Keratinocyte (primary cell): ENCODE data around the gene UNC79. TPM values are rescaled to one million over a fixed set of nuclear protein-coding genes. Genes with fewer than 3 reads are reported as not detected.

ENCODE experiments used
- DNase-seq: peaks from one replicate; pipeline ENCODE4 v3.0.0-alpha.2; 2011; ENCODE audit warnings: low read depth, missing footprints, low spot score
- FAIRE-seq: peaks from 2 replicates; lab custom pipeline; 2011; peaks lifted over from hg19 to GRCh38; lab: Jason Lieb, UNC
- H2AFZ ChIP-seq: 2 replicates; pipeline ENCODE4 v1.6.0; 2012; ENCODE audit warnings: low read length, control low read depth, inconsistent platforms; ENCODE audit not compliant: control insufficient read depth
- H3K27ac ChIP-seq: 2 replicates; pipeline ENCODE4 v1.5.1; 2011; ENCODE audit warnings: low read length; ENCODE audit not compliant: control insufficient read depth, insufficient read depth
- H3K27me3 ChIP-seq: 3 replicates; pipeline ENCODE4 v1.6.0; 2011; ENCODE audit warnings: low read length; ENCODE audit not compliant: control insufficient read depth, insufficient read depth; ENCODE audit errors: extremely low read depth
- H3K36me3 ChIP-seq, 2 experiments: 2 replicates in 1 of 2; 3 replicates in 1 of 2; pipeline ENCODE4 v1.5.1; 2011; ENCODE audit warnings: low read length in 2 of 2, mild to moderate bottlenecking in 1 of 2; ENCODE audit not compliant: control insufficient read depth in 2 of 2, insufficient read depth in 2 of 2; ENCODE audit errors: extremely low read depth in 1 of 2
- H3K4me1 ChIP-seq: 3 replicates; pipeline ENCODE4 v1.5.1; 2011; ENCODE audit warnings: low read length; ENCODE audit not compliant: control insufficient read depth, insufficient read depth; ENCODE audit errors: extremely low read depth
- H3K4me2 ChIP-seq: 3 replicates; pipeline ENCODE4 v1.6.0; 2011; ENCODE audit warnings: low read depth, low read length; ENCODE audit not compliant: control insufficient read depth, insufficient read depth; ENCODE audit errors: extremely low read depth
- H3K4me3 ChIP-seq, 3 experiments: fragments of 200-600 bp in 1 of 3; sonication (generic) in 1 of 3; 2 replicates in 2 of 3; 3 replicates in 1 of 3; pipeline ENCODE4 v1.5.1; 2011 to 2016; ENCODE audit warnings: low read length in 3 of 3, mild to moderate bottlenecking in 3 of 3, control low read depth in 2 of 3, inconsistent platforms in 1 of 3, low read depth in 1 of 3, mixed read lengths in 1 of 3, mixed run types in 1 of 3, moderate library complexity in 1 of 3; ENCODE audit not compliant: control insufficient read depth in 2 of 3, insufficient read depth in 2 of 3; ENCODE audit errors: extremely low read depth in 1 of 3
- H3K79me2 ChIP-seq: 2 replicates; pipeline ENCODE4 v1.6.0; 2012; ENCODE audit warnings: low read length; ENCODE audit not compliant: control insufficient read depth, insufficient read depth
- H3K9ac ChIP-seq: 3 replicates; pipeline ENCODE4 v1.6.0; 2011; ENCODE audit warnings: low read length; ENCODE audit not compliant: control insufficient read depth, insufficient read depth; ENCODE audit errors: extremely low read depth
- H3K9me1 ChIP-seq: 3 replicates; pipeline ENCODE4 v1.6.0; 2011; ENCODE audit warnings: low read length; ENCODE audit not compliant: control insufficient read depth, insufficient read depth; ENCODE audit errors: extremely low read depth
- H3K9me3 ChIP-seq: 2 replicates; pipeline ENCODE4 v1.5.1; 2012; ENCODE audit warnings: low read depth, low read length; ENCODE audit not compliant: control insufficient read depth
- H4K20me1 ChIP-seq: 3 replicates; pipeline ENCODE4 v1.6.0; 2011; ENCODE audit warnings: low read length; ENCODE audit not compliant: control insufficient read depth, insufficient read depth; ENCODE audit errors: extremely low read depth
- EZH2 ChIP-seq: IDR thresholded peaks from one replicate; pipeline ENCODE4 v1.6.1; 2012; ENCODE audit warnings: inconsistent platforms, mild to moderate bottlenecking, low read length, moderate library complexity
- dilution Hi-C: fragments of 300-500 bp; cut with MboI; formaldehyde crosslinking; loops from one replicate; pipeline ENCODE4 v1.7.0; 2020; ENCODE audit warnings: low sequenced_read_pairs; ENCODE audit not compliant: extremely low pct_ligation_motif_present
- polyA plus RNA-seq, 5 experiments: library from polyadenylated mRNA; depleted of rRNA in 3 of 5; stranded (reverse) in 3 of 5; stranded (forward) in 1 of 5; unstranded in 1 of 5; fragments of >200 nt; gene quantifications; 1 replicate in 1 of 5; 2 replicates in 3 of 5; 3 replicates in 1 of 5; pipeline versions ENCODE4 v1.2.1 to v1.2.3, GENCODE V29; 2011 to 2012; ENCODE audit warnings: missing spikeins in 2 of 5, low read depth in 1 of 5, low replicate concordance in 1 of 5
- TF ChIP-seq, protein P1 (sequence below), 3 experiments: IDR thresholded peaks in 1 of 3; conservative IDR thresholded peaks in 1 of 3; optimal IDR thresholded peaks in 1 of 3; 2 replicates in 2 of 3; 3 replicates in 1 of 3; pipeline versions ENCODE3 to v1.5.1; 2011; ENCODE audit warnings: low read length in 3 of 3, mild to moderate bottlenecking in 3 of 3, moderate library complexity in 2 of 3, control low read depth in 1 of 3, inconsistent platforms in 1 of 3; ENCODE audit not compliant: insufficient read depth in 2 of 3; ENCODE audit errors: extremely low read depth in 1 of 3

Gene UNC79
- polyA plus RNA-seq, 1 donor (not counting 4 experiments of a cell fraction or from before 2014, with no cell fraction given) = 0.01 TPM

GRCh38 chr14:93716002-93716745 is 285.4 kb downstream of the UNC79 start:
- dilution Hi-C loops = no loop called here

GRCh38 chr14:93716746-93717667 is 286.3 kb downstream of the UNC79 start:
- no peak for TF ChIP-seq EZH2
- TF ChIP-seq, protein P1, sequence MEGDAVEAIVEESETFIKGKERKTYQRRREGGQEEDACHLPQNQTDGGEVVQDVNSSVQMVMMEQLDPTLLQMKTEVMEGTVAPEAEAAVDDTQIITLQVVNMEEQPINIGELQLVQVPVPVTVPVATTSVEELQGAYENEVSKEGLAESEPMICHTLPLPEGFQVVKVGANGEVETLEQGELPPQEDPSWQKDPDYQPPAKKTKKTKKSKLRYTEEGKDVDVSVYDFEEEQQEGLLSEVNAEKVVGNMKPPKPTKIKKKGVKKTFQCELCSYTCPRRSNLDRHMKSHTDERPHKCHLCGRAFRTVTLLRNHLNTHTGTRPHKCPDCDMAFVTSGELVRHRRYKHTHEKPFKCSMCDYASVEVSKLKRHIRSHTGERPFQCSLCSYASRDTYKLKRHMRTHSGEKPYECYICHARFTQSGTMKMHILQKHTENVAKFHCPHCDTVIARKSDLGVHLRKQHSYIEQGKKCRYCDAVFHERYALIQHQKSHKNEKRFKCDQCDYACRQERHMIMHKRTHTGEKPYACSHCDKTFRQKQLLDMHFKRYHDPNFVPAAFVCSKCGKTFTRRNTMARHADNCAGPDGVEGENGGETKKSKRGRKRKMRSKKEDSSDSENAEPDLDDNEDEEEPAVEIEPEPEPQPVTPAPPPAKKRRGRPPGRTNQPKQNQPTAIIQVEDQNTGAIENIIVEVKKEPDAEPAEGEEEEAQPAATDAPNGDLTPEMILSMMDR (optimal IDR thresholded peaks at IDR 0.05 in 1 of 3, IDR thresholded peaks at IDR 0.05 in 1 of 3, conservative IDR thresholded peaks at IDR 0.05 in 1 of 3; ENCODE audit: extremely low read depth in 1 of 3, insufficient read depth in 2 of 3, low read length in 3 of 3) = no peak
- H2AFZ ChIP-seq = no peak overlapping the region
- H3K27me3 ChIP-seq = no peaks in the 10 kb centered on the region
- FAIRE-seq = no peak
- no peaks in the 10 kb centered on the region for H3K4me1 ChIP-seq
- no peak for DNase-seq
- no peaks in the 10 kb centered on the region for H4K20me1 ChIP-seq
- dilution Hi-C loops = no loop called here
- no peak overlapping the region for H3K4me2 ChIP-seq
- no peaks in the 10 kb centered on the region for H3K36me3 ChIP-seq
- H3K27ac ChIP-seq = no peak overlapping the region
- H3K9me1 ChIP-seq = no peaks in the 10 kb centered on the region
- no peak overlapping the region for H3K9ac ChIP-seq
- H3K79me2 ChIP-seq = no peaks in the 10 kb centered on the region
- no peaks in the 10 kb centered on the region for H3K9me3 ChIP-seq
- H3K4me3 ChIP-seq = no peak overlapping the region

More at GRCh38 chr14:93716002-93716745, 285.4 kb downstream of the UNC79 start:
- Histone ChIP-seq H3K9me1 (no peaks in the 10 kb centered on the region), H4K20me1 (no peaks in the 10 kb centered on the region), H3K9ac (no peak overlapping the region), H3K27me3 (no peaks in the 10 kb centered on the region), H3K36me3 (no peaks in the 10 kb centered on the region), H3K4me3 (no peak overlapping the region), H3K4me1 (no peaks in the 10 kb centered on the region), H3K4me2 (no peak overlapping the region), H3K27ac (no peak overlapping the region), H3K79me2 (no peaks in the 10 kb centered on the region), H3K9me3 (no peaks in the 10 kb centered on the region), H2AFZ (no peak overlapping the region)
- TF ChIP-seq, protein P1 (optimal IDR thresholded peaks at IDR 0.05 in 1 of 3, IDR thresholded peaks at IDR 0.05 in 1 of 3, conservative IDR thresholded peaks at IDR 0.05 in 1 of 3; ENCODE audit: extremely low read depth in 1 of 3, insufficient read depth in 2 of 3, low read length in 3 of 3) = no peak
- TF ChIP-seq EZH2 = no peak
- DNase-seq (no peak), FAIRE-seq (no peak)
